Activated T-helper 1 cell treated with anti-CD3 and anti-CD28 coated beads, Interleukin-12 subunit alpha, Interleukin-12 subunit beta, Interleukin-2, Interleukin-4 antibody, amounts not matched to agents 30 ng/mL and 10 ng/mL and 1 ng/mL, durations not matched to agents 14 hours and 24 hours and 36 hours (primary cell): ENCODE data around the gene DCLK2. TPM values are rescaled to one million over a fixed set of nuclear protein-coding genes. Genes with fewer than 3 reads are reported as not detected.
A peak's percentile ranks its signal among the peaks of the same experiment; 100 is the strongest.

Experiments used
- DNase-seq: peaks from one replicate; pipeline ENCODE4 v3.0.0; 2021; ENCODE audit warnings: low spot score
- H3K27ac Mint-ChIP-seq: one replicate; pipeline ENCODE4 v1.8.0; 2021; ENCODE audit warnings: mild to moderate bottlenecking, mixed read lengths
- H3K27me3 Mint-ChIP-seq: one replicate; pipeline ENCODE4 v1.8.0; 2022; ENCODE audit warnings: mild to moderate bottlenecking, moderate library complexity, mixed read lengths; ENCODE audit not compliant: insufficient read depth
- H3K36me3 Mint-ChIP-seq: one replicate; pipeline ENCODE4 v1.8.0; 2021; ENCODE audit warnings: low read depth, mixed read lengths
- H3K4me1 Mint-ChIP-seq: one replicate; pipeline ENCODE4 v1.8.0; 2021; ENCODE audit warnings: low read depth, mixed read lengths
- H3K4me3 Mint-ChIP-seq: one replicate; pipeline ENCODE4 v1.8.0; 2021; ENCODE audit warnings: mild to moderate bottlenecking, moderate library complexity, mixed read lengths
- H3K9me3 Mint-ChIP-seq: one replicate; pipeline ENCODE4 v1.8.0; 2021; ENCODE audit warnings: mixed read lengths
- intact Hi-C: fragments of 100-400 bp; cut with micrococcal nuclease; formaldehyde crosslinking; loops from one replicate; pipeline ENCODE4 v1.15.1; 2024
- total RNA-seq: library from RNA; stranded (reverse); gene quantifications from 2 replicates; pipeline ENCODE4 v1.2.3, GENCODE V29; 2022

The DCLK2 gene
- total RNA-seq, 1 donor from 2014 or later: 0.08 TPM

DNA sequence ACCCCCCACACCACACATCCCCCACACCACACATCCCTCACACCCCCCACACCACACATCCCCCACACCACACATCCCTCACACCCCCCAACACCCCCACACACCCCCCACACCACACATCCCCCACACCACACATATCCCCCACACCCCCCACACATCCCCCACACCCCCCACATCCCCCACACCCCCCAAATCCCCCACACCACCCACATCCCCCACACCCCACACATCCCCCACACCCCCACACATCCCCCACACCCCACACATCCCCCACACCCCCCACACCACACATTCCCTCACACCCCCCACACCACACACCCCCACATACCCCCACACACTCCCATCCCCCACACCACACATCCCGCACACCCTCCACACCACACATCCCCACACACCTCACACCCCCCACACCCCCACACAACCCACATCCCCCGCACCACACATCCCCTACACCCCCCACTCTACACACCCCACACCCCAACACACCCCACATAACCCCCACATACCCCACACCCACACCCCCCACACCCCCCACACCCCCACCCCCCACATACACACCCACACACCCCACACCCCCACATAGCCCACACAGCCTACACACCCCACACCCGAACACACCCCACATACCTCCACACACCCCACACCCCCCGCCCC is 172.9 kb downstream of the DCLK2 start:
- Mint-ChIP-seq H3K9me3 (no peaks in the 10 kb centered on the region), H3K27me3 (no peaks in the 10 kb centered on the region), H3K4me3 (no peak overlapping the region), H3K36me3 (no peaks in the 10 kb centered on the region), H3K4me1 (no peaks in the 10 kb centered on the region), H3K27ac (no peak overlapping the region)
- DNase-seq: no peak
- intact Hi-C loops: no loop called here

DNA sequence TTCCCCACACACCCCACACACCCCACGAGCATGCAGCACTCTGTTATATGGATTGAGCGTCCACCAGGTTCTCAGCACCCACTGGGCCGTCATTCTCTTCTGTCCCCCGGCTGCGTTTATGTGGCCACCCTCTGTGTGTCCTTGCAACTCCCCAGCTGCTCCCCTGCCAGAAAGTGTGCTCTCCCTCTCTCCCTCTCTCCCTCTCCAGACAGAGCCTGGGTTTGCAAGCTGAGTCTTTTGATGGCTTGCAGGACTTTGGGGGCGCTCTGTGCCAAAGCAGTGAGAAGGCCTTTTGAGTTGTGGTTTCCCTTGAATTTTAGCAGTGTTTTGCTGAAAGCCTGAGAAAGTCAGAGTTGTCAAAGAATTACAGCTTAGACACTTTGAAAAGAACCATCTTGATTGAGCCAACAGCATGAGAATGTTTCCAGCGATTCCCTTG is 173.5 kb downstream of the DCLK2 start:
- intact Hi-C loops: no loop called here
- Mint-ChIP-seq H3K27ac (peak overlapping the region; percentile 72), H3K36me3 (no peaks in the 10 kb centered on the region), H3K27me3 (no peaks in the 10 kb centered on the region), H3K4me3 (no peak overlapping the region), H3K9me3 (no peaks in the 10 kb centered on the region), H3K4me1 (no peaks in the 10 kb centered on the region)
- no peak for DNase-seq

DNA sequence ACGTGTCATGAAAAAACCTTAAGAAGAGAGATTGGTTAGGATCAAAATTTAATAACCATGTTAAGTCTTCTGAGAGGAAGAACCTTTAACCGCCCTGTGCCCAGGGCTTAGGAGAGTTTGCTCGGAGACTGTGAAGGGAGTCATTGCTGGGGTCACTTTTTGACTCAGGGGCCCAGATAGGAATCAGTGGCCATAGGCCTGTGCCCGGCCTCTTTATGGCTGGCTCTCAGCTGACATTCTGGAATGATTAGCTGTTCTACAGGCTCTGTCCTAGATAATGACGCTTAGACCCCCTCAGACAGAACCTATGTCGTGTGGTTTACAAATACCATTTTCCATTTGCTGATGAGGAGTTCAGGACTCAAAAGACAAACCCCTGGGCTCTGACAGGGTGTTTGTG is 174.1 kb downstream of the DCLK2 start:
- intact Hi-C loops: no loop called here
- Mint-ChIP-seq H3K4me3 (no peak overlapping the region), H3K27me3 (no peaks in the 10 kb centered on the region), H3K9me3 (no peaks in the 10 kb centered on the region), H3K27ac (no peak overlapping the region), H3K4me1 (no peaks in the 10 kb centered on the region), H3K36me3 (no peaks in the 10 kb centered on the region)
- DNase-seq: no peak

DNA sequence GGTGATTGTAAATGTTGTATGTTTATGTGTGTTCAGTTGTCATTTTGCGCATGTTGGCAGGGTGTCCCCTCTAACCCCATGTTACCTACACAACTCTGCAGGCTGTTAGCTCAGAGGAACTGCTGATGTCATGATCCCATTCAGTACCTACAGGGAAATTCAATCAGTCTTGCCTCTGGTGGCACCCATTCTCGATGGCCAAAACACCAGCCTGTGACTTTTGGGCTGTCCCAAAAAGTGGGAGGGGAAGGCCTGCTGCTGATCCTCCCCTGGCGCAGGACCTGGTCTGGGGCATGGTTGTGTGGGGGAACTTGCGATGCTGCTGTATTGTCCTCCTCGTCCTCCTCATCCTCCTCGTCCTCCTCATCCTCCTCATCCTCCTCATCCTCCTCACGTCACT is 174.5 kb downstream of the DCLK2 start:
- Mint-ChIP-seq H3K4me3 (no peak overlapping the region), H3K27ac (no peak overlapping the region), H3K4me1 (no peaks in the 10 kb centered on the region), H3K27me3 (no peaks in the 10 kb centered on the region), H3K36me3 (no peaks in the 10 kb centered on the region), H3K9me3 (no peaks in the 10 kb centered on the region)
- no peak for DNase-seq
- intact Hi-C loops: no loop called here

DNA sequence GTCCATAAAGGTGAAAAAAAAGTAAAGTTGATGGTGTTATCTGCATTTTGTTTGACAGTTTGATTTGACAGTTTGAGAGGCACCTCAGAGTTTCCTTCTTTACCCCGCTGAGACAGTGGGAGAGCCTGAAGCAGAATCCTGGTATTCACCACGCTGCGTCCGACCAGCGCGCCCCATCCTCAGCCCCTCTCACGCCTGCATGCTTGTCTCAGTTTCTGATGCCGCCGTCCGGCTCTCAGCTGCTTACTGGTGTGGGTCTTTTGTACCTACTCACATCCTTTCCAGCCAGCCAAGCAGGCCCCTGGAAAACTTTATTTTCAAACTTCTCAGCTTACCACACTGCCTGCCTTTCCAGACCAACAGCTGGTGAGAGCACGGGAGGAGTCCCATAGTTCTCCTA is 175.2 kb downstream of the DCLK2 start:
- H3K27me3 Mint-ChIP-seq: no peaks in the 10 kb centered on the region
- no peak overlapping the region for H3K27ac Mint-ChIP-seq
- H3K4me3 Mint-ChIP-seq: no peak overlapping the region
- DNase-seq: no peak
- H3K4me1 Mint-ChIP-seq: no peaks in the 10 kb centered on the region
- H3K36me3 Mint-ChIP-seq: no peaks in the 10 kb centered on the region
- intact Hi-C loops: no loop called here
- no peaks in the 10 kb centered on the region for H3K9me3 Mint-ChIP-seq

DNA sequence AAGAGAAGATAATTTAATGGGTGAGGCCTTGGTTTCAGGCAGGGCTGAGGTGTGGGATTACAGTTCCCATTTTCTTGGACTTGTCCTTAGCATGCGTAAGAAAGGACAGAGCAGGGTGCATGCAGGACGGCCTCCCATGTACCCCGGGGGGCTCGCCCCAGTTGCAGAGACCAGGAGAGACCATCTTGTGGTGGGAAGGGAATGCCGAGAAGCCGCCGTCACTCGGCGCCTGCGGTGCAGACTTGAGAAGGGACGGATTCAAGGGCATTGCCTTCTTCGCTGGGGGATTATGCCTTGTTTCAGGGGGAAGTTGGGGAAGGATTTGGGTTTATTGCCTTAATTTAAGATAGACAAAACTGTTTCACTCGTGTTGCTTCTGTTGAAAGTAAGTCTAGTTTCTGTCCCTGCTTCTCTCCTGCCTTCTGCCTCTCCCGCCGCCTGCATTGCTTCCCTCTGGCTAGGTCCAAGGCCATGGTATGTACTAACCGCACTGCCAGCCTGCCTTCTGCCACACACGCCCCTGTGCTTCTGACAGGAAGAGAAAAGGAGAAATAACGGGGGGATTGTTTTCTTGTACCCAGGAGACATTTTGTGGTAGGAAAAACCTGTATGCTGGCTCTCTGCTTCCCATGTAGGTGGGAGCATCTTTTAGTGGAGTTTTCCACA is 175.9 kb downstream of the DCLK2 start:
- H3K36me3 Mint-ChIP-seq: no peaks in the 10 kb centered on the region
- no peak overlapping the region for H3K4me3 Mint-ChIP-seq
- DNase-seq: no peak
- H3K4me1 Mint-ChIP-seq: no peaks in the 10 kb centered on the region
- no peaks in the 10 kb centered on the region for H3K9me3 Mint-ChIP-seq
- no peaks in the 10 kb centered on the region for H3K27me3 Mint-ChIP-seq
- no peak overlapping the region for H3K27ac Mint-ChIP-seq
- intact Hi-C loops: no loop called here

DNA sequence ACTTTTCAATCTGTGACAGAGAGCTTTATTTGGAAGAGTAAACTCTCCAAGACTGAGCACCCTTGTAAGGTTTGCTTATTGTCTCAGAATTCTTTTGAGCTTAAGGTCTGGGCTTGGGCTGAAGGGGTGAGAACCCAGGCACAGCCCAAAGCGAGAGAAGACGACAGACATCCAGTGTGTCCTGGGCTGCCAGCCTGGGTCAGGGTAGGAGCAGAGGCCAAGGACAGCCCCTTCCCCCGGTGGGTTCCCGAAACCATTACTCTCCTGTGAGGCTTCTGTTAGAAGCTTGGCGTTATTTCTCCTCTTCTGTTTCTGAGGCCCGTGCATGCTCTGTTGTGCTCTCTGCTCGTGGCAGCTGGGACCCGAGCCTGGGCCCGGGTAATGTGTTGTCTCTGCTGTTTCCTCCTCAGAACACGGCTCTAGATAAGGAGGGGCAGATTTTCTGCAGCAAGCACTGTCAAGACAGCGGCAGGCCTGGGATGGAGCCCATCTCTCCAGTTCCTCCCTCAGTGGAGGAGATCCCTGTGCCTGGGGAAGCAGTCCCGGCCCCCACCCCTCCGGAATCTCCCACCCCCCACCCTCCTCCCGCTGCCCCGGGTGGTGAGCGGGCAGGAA is 177.5 kb downstream of the DCLK2 start:
- H3K27me3 Mint-ChIP-seq: no peaks in the 10 kb centered on the region
- H3K36me3 Mint-ChIP-seq: no peaks in the 10 kb centered on the region
- intact Hi-C loops: no loop called here
- H3K27ac Mint-ChIP-seq: no peak overlapping the region
- DNase-seq: no peak
- H3K4me3 Mint-ChIP-seq: no peak overlapping the region
- no peaks in the 10 kb centered on the region for H3K4me1 Mint-ChIP-seq
- no peaks in the 10 kb centered on the region for H3K9me3 Mint-ChIP-seq

DNA sequence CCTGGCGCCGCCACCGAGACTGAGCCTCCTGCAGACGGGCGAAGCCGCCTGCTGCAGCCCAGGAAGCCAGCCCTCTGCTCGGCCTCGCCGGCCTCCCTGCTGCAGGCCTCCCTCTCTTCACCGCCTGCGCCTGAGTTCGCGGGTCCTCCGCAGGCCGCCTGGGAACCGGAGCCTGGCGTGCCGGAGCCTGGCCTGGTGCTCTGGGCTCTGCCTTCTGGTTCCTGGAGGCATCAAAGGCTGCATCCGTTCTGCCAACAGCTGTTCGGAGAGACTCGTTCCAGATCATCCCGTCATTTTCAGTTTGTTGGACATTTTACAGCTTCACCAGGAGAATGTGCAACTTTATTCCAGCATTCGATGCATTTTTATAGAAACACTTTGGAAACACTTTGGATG is 178.0 kb downstream of the DCLK2 start:
- Mint-ChIP-seq H3K4me1 (no peaks in the 10 kb centered on the region), H3K4me3 (no peak overlapping the region), H3K36me3 (no peaks in the 10 kb centered on the region), H3K9me3 (no peaks in the 10 kb centered on the region), H3K27me3 (no peaks in the 10 kb centered on the region), H3K27ac (no peak overlapping the region)
- DNase-seq: no peak
- intact Hi-C loops: no loop called here

DNA sequence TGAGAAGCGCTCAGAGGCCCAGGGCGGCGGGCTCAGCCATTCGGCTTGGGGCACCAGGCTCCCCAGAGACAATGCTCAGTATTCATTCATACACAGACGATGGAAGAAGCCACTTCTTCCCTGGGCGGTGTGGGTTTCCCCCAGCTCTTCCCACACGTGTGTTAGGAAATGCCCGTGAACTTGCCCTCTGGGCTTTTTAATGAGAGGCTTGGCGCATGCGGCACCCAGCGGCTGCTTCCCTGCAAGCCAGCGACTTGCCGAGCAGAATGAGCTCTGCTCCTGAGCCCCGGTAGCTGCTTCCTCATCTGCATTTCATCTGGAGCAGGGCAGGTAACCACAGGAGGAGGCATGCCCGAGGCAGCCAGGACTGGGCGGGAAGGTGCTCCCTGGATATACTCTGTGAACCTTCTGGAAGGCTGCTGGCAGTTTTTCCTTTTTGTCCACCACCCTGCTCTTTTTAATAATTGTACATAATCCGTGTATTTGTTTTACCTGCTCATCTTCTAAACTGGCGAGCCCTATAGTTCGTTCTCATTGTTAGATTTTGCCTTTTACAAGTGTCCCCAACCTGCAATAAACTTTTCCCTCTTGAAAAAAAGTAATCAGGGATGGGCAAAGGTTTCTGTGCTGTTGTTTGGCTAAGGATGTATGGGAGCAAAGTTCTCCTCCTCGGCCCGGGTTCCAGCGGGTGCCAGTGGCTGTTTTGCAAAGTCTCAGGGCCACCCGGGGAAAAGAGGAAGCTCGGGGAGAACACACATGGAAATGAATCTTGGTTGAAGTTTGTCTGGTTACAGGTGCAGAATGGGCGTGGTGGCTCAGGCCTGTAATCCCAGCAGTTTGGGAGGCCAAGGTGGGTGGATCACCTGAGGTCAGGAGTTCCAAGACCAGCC is 178.8 kb downstream of the DCLK2 start:
- H3K27me3 Mint-ChIP-seq: no peaks in the 10 kb centered on the region
- H3K36me3 Mint-ChIP-seq: no peaks in the 10 kb centered on the region
- intact Hi-C loops: no loop called here
- H3K9me3 Mint-ChIP-seq: no peaks in the 10 kb centered on the region
- DNase-seq: no peak
- no peak overlapping the region for H3K27ac Mint-ChIP-seq
- H3K4me1 Mint-ChIP-seq: no peaks in the 10 kb centered on the region
- no peak overlapping the region for H3K4me3 Mint-ChIP-seq

DNA sequence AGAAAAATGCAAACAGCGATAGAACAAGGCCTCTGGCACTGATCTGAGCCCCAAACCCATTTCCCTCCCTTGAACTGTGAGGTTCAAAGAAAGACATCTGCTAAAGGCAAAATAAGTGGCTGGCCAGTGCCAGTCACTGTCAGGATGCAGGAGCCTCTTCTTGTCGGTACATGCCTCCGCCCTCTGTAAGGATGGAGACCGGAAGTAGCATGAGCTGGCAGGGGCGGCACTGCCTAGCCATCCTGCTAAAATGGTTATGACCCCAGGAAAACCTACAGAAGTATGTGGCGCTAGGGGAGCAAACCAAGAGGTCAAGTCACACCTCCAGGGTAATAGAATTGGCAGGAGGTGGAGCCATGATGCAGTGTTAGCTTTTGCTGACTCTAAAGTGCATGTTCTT is 180.3 kb downstream of the DCLK2 start:
- DNase-seq: no peak
- Mint-ChIP-seq H3K27me3 (no peaks in the 10 kb centered on the region), H3K4me3 (no peak overlapping the region), H3K36me3 (peaks cover 3% of the 10 kb centered on the region), H3K9me3 (no peaks in the 10 kb centered on the region), H3K4me1 (no peaks in the 10 kb centered on the region), H3K27ac (no peak overlapping the region)
- intact Hi-C loops: no loop called here

DNA sequence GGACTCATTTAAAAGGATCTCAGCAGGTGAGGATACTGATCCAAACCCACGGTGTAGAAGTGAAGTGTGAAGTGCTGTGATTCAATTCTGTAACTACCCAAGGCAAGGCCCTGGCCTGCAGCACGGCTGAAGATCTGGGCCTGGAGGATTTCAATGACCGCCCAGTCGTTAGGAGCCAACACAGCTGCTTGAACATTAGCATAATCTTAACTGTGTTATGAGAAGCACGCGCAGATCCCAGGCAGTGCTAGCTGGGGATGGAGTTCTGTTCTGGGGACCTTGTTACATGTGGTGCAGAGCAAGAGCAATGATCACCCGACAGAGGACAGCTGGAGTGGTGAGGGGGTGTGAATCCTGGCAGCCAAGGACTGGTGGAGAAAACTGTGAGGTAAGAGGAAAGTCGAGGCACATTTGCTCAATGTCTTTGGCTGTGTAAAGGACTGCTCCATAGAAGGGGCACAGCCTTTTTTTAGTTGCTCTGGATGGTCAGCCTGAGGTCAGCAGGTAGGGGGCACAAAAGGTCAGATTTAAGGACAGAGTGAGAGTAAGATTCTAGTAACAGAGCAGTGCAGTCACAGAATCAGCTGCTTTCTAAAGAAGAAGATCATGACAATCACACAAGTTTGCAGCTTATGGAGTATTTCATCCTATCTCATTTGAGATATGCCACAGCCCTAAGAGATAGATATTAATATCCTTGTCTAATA is 181.8 kb downstream of the DCLK2 start:
- Mint-ChIP-seq H3K27me3 (no peaks in the 10 kb centered on the region), H3K4me3 (no peak overlapping the region), H3K36me3 (peaks cover 3% of the 10 kb centered on the region), H3K4me1 (no peaks in the 10 kb centered on the region), H3K27ac (no peak overlapping the region), H3K9me3 (no peaks in the 10 kb centered on the region)
- intact Hi-C loops: loop anchor here (5.0 kb wide), 1 partner anchor 1507 kb away; no protein-coding TSS in a partner anchor
- no peak for DNase-seq

DNA sequence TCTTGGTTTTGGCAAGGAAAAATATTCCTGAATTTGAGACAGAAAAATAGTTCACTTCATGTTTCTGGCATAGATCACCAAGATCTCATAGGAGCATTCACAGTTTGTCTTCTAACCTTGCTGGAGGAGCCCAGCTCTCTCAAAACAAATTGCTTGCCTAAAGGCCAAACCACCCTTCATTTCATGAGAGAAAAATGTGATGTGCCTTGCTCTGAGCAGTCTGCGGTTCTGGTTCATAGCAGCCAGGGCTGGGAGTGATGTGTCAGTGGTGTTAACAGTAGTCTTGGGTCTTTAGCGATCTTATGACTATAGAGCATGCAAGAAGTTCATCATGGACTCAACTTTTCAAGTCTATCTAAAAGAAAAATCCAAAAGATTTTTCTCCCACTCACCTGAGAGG is 183.3 kb downstream of the DCLK2 start:
- H3K27me3 Mint-ChIP-seq: no peaks in the 10 kb centered on the region
- peaks cover 4% of the 10 kb centered on the region for H3K36me3 Mint-ChIP-seq
- H3K4me3 Mint-ChIP-seq: no peak overlapping the region
- intact Hi-C loops: loop anchor here (5.0 kb wide), 1 partner anchor 1506 kb away; no protein-coding TSS in a partner anchor
- DNase-seq: no peak
- no peaks in the 10 kb centered on the region for H3K9me3 Mint-ChIP-seq
- no peaks in the 10 kb centered on the region for H3K4me1 Mint-ChIP-seq
- no peak overlapping the region for H3K27ac Mint-ChIP-seq
